Fibroblast of the conjunctiva (primary cell): ENCODE data around the gene ZBTB7B.

Experiments
- DNase-seq: peaks from one replicate; pipeline ENCODE4 v3.0.0-alpha.2; 2010; ENCODE audit warnings: low read depth

ZBTB7B gene

DNA sequence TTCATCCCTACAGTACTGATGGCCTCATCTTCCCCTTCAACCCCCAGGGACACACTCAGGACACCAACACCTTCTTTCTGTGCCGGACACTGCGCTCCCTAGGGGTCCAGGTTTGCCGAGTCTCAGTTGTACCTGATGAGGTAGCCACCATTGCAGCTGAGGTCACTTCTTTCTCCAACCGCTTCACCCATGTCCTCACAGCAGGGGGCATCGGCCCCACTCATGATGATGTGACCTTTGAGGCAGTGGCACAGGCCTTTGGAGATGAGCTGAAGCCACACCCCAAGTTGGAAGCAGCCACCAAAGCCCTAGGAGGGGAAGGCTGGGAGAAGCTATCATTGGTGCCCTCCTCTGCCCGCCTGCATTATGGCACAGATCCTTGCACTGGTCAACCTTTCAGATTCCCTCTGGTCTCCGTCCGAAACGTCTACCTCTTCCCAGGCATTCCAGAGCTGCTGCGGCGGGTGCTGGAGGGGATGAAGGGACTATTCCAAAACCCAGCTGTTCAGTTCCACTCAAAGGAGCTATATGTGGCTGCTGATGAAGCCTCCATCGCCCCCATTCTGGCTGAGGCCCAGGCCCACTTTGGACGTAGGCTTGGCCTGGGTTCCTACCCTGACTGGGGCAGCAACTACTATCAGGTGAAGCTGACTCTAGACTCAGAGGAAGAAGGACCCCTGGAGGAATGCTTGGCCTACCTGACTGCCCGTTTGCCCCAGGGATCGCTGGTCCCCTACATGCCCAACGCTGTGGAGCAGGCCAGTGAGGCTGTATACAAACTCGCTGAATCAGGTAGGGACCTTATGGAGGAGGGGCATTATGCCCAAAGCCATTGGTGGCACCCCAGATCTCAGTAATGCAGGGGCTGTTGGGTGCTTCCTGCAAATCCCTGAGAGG, 14.3 kb upstream of the ZBTB7B start:
- DNase-seq: no peak

DNA sequence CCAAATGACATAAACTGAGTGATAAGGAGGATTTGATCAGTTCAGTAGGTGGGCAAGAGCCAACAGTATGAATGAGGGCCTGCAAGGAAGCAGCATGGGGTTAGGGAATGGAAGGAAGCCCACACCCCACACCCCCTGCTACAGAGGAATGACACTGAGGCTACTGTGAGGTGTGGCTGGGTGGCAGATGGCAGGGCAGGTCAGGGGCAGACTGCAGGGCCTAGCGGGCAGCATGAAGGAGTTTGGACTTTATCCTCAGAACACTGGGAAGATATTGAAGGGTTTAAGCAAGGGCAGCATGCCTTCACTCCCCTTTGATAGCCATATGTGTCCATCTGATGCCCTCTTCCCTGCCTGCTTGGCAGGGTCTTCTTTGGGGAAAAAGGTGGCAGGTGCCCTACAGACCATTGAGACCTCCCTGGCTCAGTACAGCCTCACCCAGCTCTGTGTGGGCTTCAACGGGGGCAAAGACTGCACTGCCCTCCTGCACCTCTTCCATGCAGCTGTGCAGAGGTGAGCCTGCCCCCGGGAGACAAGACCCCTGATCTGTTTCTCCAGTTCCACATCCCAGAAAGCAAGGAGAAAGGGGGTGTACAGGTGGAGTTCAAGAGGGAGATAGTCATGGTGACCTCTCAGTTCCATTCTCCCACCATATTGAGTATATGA, 13.3 kb upstream of the ZBTB7B start:
- no peak for DNase-seq

DNA sequence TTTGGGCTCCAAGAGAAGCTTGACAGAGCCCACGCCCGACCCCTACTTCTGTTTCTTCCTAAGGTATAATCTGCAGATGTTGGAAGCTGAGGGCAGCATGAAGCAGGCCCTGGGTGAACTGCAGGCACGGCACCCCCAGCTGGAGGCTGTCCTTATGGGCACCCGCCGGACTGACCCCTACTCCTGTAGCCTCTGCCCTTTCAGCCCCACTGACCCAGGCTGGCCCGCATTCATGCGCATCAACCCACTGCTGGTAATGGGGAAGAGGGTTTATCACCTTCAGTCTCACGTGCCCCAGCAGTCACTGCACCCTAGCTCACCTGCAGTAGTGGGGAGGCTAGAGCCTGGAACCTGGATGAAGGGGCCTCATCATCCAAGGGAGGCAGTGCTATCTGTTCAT, 12.3 kb upstream of the ZBTB7B start:
- no peak for DNase-seq

DNA sequence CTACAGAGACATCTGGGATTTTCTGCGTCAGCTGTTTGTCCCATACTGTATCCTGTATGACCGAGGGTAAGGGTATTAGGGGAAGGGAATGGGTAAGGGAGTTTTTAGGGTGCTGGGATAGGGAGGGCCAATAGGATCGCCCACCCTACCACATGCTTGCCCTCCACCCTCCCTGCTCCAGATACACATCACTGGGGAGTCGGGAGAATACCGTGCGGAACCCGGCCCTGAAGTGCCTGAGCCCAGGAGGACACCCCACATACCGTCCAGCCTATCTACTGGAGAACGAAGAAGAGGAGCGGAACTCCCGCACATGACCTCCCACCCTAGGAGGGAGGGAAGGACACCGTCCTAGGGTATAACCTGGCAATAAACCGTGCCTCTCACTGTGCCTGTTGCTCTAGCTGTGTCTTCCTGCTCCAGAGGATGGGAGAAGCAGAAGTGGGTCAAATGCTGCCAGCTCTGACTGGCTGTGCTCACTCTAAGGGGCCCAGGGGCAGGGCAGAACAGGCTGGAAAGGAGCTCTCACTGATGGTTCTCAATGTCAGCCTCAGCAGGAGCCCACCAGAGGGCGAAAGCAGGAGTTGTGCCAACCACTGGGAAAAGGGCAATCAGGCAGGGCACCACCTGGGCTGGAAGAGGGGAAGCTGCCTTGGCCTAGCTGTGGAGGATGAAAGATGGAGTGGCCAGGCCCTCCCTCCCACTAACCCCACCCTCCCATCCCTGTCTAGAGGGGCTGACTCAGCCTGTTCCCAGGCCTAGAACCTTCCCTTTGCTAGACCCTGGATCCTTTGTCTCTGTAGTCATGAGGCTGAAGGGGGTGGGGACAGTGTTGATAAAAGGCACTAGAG, 9.7 kb upstream of the ZBTB7B start:
- no peak for DNase-seq

DNA sequence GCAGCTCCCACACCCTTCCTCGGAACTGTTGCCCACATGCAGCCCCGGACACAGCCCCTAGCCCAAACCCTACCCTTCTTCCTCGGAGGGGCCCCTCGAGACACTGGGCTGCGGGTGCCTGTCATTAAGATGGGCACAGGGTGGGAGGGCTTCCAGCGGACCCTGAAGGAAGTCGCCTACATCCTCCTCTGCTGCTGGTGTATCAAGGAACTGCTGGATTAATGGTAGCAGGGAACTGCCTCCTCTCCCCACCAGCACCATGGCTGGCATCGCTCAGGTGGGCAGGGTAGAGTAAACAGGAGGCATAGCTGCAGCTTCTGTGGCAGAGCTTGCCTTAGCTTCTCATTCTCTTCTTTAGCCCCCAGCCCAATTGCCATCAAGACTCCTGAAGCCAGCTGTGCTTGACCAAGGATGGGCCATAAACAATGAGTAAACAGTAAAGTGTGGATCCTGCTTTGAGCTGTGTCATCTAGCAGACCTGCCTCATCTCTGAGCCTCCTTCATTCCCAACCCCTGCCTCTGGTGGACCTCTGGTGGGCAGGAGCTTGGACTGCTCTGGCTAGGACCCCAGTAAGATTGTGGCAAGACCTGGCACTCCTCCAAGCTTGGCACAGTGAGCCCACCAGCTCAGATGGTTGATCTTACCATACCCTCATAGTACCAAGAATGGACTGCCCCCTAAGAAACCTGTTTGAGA, 8.9 kb upstream of the ZBTB7B start, which contains the start of gene LENEP:
Gene LENEP, plus strand, starts transcription at position 15 of the 697 bp plus-strand sequence. Its CDS starts 22 bp downstream, at position 37.
- DNase-seq: no peak

DNA sequence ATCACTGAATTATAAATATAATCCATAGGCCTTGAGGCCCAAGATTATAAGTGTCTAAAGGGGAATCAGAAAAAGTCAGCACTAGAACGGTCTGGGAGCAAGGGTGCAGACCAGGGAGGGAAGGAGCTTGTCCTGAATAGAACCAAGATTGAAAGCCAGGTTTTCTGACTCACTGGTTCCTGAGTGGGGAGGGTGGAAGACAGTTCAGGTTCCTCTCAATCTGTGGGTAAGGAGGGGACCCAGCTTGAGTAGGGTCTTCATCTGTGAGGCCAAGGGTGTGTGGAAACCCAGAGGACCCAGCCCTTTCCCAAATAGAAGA, 8.4 kb upstream of the ZBTB7B start:
- DNase-seq: no peak

DNA sequence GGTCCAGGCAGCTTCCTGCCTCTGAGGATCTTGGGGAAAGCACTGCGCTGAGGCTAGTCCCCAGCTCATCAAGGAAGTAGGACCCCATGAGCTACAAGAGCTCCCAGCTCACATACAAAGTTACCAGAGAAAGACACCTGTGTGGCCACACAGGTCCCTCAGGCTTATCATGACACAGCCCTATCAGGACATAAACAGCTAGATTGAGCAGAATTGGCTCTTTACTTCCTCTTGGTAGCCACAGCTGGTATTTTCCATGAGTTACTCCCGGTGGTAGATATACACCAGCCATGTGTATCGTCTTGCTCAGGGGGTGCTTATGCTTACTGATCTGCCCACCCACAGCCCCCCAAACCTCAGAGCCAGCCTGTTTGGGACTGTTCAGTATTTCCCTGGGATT, 8.0 kb upstream of the ZBTB7B start:
- no peak for DNase-seq

DNA sequence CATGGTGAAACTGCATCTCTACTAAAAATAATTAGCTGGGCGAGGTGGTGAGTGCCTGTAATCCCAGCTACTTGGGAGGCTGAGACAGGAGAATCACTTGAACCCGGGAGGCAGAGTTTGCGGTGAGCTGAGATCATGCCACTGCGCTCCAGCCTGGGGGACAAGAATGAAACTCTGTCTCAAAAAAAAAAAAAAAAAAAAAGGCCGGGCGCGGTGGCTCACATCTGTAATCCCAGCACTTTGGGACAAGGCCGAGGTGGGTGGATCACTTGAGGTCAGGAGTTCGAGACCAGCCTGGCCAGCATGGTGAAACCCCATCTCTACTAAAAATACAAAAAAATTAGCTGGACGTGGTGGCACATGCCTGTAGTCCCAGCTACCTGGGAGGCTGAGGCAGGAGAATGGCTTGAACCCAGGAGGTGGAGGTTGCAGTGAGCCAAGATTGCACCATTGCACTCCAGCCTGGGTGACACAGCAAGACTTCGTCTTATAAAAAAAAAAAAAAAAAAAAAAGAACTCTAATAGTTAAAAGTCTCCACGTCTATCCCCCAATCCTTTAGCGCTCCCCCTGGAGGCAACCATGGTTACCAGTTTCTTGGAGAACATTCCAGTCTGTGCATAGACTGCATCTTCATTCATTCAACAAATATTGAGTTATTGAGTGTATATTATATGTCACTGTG, 7.2 kb upstream of the ZBTB7B start:
- peak; percentile 76 for DNase-seq

DNA sequence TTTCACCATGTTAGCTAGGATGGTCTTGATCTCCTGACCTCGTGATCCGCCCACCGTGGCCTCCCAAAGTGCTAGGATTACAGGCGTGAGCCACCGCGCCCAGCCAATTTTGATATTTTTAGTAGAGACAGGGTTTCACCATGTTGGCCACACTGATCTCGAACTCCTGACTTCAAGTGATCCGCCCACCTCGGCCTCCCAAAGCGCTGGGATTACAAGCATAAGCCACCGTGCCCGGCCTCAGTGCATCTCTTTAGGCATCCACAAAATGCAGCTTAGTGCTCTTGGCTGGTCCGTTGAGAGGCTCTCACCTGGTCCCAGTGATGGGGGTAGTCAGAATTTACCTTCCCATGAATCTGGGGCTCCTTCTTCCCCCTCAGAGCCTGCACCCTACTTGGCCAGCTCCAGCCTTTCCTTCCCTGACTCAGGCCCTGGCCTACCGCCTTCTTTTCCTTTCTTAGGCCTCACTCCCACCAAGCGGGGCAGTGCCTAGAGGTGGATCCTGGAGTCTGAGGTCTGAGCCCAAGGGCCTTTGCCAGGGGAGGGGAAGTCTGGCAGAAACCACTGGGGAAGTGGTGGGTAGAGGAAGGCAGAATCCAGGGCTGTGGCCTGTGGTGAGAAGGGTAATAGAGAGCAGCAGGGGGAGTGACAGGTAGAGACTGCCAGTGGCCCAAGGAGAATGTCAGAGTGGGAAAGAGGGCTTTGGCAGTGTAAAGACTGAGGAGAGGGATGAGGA, 5.5 kb upstream of the ZBTB7B start:
- no peak for DNase-seq

DNA sequence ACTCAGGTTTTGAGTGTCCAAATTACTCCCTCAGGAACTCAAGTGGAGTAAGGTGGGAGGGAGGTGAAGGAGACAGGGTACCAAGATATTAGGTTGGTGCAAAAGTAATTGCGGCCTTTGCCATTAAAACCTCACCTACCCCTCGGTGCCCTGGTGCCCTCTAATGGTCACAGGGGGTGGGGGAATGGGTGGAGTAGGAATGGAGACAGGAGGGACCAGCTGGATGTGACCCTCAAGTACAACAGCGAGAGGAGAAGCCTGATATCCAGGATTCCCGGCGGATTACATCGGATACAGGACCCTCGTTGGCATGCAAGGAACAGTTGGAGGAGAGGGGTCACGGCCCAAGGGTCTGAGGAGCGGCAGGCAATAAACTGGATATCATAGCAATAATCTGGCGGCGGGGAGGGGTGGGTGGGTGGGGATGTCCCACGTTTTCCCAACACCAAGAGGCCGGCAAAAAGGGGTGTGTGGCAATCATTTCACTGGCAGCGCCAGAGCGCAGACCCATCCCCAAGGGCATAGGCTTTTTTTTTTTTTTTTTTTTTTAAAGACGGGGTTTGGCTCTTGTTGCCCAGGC, 4.3 kb upstream of the ZBTB7B start:
- no peak for DNase-seq

DNA sequence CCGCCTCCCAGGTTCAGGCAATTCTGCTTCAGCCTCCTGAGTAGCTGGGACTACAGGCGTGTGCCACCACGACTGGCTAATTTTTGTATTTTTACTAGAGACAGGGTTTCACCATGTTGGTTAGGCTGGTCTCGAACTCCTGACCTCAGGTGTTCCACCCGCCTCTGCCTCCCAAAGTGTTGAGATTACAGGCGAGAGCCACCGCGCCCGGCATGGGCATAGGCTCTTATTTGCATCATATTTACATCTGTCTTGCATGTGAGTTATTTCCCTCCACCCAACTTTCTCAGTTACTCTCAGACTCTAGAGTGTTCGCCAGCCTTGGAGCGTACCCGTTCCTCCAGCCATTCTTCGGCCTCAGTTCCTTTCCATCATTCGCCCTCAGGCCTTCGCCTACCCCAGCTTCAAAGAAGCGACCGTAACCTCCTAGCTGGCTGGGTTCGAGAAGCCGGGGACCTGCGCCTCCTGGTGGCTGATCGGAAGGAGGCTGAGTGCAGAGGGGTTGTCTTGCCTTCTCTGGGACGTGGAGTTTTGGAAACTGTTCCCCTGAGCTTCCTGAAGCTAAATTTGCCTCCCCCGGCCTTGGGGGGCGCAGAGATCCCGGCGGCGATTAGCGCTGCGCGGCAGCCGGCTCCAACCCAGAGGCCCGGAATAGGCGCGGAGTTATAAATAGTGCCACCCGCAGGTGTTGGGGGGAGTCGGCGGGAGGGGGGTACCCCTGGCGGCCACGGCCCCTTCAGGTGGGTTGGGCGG, 3.6 kb upstream of the ZBTB7B start:
- DNase-seq: no peak

DNA sequence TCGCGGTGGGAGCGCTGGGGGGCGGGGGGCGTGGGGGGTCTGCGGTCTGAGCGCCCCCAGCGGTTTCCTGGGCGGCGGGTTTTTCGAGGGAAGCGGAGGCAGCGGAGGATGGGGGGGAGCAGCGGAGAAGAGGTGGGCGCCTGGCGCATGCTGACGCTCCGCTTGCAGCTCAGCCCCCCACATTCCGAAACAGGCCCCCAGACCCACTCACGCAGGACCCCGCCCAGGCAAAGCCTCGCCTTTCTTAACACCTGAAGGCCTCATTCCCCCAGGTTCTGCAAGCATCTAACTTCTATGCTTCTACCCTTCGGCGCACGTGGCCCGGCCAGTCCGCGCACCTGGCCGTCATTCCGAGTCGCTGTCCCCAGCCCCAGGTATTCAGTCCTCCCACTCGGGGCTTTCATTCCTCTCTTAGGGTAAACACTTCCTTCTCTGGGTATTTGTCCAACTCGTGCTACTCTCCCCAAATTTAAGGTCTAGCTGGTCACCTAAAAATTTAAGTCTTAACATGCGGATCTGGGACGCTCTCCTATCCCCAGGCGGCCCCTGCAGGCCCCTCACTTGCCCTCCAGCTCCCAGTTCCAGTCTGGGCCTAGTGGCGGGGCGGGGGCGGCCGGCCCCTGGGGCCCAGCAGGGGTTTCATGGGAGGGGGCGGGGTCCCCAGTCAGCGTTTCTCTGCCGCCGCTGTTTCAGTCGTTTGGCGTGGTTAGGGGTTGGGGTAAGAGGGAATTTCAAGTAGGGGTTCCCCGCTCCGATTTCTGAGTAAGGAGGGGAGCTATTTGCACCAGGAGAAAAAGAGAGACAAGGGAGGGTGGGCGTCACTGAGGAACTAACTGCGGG, 2.8 kb upstream of the ZBTB7B start:
- no peak for DNase-seq

DNA sequence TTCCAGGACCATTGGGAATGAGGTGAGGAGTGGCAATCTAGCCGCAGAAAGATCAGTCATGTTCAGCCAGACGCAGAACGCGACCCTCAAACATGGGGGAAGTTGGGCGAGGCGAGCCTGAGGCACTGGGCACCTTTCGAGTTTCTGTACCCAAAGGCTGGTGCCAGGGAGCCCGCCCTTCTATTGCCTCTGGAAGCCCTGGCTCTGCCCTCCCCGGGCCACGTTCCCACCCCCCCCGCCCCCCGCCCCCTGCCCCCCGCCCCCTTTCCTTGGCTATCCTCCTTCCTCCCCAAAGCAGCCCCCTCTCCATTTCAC, 2.2 kb upstream of the ZBTB7B start:
- DNase-seq: no peak

DNA sequence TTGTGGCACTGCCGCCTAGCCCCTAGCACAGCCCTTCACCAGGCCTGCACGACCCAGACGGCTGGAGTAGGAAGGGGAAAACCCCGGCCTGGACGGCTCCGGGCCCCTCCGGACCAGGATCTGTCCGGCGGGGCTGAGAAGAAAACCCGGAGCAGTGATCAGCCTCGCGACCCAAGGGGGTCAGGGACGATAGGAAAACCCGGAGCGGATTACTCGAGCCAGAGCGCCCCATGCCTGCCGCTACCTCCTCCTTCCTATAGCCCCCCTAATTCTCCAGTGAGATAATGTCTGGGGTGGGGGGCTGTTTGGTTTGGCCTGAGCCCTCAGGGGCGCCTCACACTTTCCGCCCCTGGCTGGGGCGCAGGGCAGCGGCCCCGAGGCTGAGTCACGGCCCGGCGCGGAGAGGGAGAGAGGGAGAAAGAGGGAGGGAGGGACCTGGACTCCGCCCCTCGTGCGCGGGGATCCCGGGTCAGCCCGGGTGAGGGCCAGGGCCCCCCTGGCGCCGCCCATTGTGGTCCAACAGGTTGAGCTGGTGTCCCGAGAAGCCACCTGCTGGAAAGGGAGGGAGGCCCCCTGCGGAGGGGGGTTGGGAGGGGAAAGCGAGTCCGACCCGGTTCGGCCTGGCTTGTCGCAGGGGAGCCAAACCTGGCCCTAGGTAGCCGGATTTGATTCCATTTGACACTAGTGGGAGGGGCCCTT, 1.7 kb upstream of the ZBTB7B start:
- peak; percentile 67 for DNase-seq

DNA sequence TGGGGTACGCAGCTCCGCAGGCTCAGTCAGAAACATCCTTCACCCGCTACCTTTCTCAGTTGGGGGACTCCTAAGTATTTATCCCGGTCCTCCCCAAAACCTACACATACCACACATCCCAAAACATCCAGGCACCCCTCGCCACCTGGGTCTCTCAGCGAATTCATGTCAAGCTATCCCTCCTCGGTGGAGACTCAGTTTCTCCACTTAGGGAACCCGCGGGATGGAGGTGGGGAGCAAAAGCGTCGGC, 1.3 kb upstream of the ZBTB7B start:
- DNase-seq: no peak

DNA sequence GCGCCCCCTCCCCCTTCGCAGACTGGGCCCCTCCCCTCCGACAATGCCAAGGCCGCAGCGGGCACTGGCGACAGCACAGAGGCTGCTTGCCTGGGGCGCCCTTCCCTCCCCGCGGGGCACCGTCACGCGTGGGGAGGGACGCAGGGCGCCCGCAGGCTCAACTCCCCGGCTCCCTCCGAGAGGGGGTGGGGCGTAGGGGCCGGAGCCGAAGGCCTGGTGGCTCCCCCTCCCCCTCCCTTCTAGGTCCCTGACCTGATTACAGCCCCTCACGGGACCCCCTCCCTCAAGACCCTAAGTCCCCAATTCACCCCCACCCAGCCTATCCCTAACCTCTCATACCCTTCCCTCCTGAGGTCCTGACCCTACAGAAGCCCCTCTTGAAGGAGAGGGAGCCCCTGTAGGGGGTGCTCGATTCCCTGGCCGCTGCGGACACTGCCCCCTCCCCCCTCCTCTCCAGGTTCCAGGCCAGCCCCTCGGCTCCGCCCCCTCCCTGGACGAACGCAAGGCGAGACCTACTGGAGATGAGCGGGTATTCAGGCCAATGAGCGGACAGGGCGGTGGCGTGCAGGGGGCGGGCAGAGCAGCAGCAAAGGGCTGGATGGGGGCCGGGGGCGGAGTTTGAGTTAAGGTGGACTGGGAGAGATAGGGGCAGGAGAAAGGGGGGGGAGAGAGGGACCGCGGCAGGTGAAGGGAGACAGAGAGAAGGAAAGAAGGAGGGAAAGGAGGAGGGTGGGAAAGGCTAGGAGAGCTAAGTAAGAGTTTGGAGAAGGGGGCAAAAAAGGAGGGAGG, 733 bp upstream of the ZBTB7B start:
- peak; percentile 98 for DNase-seq

DNA sequence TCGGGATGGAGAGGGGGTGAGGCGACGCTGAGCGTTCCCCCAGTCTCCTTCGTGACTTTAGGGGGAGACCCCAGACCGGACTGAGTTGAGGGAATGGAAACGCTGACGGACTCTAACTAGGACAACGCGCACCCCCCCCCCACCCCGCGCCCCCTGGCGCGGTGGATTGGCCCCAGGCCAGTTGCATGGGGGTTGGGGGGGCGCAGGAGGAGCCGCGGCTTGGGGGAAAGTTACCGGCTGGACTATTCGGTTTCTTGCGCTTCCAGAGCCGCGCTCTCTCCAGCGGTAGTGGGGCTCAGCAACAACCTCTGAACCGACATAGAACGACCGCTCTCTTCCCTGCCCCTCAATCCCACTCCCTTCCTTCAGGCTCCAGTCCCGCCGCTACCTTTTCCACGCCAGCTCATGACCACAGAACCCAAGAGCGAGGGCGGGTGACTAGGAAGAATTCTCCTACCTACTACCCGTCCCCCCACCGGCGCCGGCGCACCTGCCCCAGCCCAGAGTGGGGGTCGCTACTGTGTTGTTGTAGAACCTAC, 694 bp downstream of the ZBTB7B start:
- no peak for DNase-seq
